ENCODE results near the gene MACROH2A2.
"Not testable (repeated sequence)": the region's sequence is repeated elsewhere in the genome, so short reads cannot be mapped to it uniquely, and the experiment has no call there.

MACROH2A2 gene

DNA sequence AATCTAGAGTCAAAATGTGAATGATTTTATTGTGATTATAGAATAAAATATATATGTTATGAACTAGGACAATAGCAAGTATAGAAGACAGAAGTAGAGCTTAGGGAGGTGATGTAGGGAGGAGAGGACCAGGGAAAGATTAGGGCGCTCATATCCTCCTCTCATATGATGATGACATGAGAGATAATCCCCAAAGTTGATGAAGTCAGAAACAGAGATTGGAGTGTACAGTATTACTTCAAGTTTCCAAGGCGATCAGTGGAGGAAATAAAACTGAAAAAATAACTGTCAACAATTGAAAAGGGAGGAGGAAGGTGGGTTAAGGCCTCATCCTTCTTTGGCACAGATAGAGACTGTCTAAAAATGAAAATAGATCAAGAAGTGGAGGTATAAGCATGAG is 14.9 kb downstream of the MACROH2A2 start:
- DNase-seq, result no peak

DNA sequence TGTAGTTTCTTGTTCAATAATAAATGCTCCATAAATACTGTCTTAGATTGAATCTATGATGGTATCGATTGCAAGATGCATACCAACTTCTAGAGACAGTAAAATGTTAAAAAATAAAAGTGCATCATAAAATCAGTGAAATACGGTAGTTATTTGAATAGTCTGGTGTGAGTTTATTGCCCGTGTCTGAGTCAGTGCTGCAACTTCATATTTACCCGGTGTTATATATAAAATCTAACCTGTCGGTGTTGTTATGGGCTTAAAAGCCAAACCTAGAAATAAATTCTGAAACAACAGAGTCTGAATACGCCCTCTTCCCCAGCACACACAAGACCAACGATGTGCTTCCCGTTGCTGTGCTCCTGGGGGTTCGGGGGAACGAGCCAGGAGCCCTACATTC is 16.3 kb downstream of the MACROH2A2 start:
- no peak for DNase-seq

DNA sequence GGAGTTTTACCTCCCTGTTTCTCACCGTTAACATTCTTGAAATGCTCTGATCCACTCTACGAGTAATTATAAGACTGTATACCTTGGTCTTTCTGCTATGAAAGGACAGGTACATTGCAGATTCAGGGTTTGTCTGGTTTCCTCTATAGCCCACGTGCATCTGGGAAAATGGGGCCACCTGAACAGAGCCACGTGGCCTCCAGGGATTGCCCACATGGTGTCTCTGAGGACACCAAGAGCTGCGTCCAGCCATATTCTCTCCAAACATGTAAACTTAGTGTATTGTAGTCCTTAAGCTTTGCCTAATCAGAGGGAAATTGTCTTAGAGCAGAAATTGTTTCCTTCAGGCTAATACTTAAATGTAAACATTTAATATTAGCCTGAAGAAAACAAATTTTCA is 16.7 kb downstream of the MACROH2A2 start:
- DNase-seq, result no peak

DNA sequence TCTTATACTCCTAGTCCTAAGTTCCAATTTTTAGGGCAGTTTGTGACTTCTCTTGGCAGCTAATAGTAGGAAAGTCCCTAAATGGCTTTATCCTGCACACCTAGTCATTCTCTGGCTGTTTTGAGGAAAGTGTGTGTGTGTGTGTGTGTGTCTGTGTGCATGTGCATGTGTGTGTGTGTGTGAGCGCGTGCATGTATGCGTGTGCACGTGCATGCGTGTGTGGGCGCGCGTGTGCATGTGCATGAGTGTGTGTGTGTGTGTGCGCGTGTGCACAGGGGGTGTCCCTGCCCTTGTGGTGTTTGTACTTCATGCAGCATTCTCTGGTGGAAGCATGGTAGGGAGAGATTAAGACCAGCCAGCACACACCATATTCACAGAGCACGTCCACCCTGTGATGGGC is 18.2 kb downstream of the MACROH2A2 start:
- DNase-seq, result no peak

DNA sequence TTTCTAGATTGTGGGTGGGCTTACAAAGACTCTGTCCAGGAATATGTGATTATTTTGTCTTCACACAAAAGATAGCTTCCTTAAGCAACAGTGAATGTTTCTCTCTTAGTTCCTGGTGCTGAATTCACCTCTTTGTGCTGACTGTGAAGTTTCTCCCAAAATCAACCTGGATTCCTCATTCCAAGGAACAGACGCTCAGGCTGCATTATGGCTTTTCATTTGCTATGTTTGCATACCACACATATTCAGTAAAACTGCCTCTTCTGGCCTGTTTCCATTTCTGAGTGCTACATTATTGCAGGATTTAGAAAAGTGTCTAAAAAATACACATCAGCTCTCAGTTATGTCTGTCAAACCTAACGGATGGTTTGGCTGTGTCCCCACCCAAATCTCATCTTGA is 21.5 kb downstream of the MACROH2A2 start:
- DNase-seq, result peak; percentile 21

DNA sequence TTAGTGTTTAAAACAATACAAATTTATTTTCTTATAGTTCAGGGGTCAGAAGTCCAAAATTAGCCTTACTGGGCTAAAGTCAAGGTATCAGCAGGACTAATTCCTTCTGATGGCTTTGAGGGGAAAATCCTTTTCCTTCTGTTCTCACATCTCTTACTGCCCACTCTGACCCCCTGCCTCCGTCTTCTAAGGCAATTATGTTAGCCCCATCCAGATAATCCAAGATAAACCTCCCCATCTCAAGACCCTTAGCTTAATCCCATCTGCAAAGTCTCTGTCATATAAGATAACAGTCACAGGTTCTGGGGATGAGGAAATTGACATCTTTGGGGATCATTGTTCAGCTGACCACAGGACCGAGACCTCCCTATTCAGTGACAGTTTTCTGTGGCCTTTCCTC is 22.3 kb downstream of the MACROH2A2 start:
- no peak for DNase-seq

DNA sequence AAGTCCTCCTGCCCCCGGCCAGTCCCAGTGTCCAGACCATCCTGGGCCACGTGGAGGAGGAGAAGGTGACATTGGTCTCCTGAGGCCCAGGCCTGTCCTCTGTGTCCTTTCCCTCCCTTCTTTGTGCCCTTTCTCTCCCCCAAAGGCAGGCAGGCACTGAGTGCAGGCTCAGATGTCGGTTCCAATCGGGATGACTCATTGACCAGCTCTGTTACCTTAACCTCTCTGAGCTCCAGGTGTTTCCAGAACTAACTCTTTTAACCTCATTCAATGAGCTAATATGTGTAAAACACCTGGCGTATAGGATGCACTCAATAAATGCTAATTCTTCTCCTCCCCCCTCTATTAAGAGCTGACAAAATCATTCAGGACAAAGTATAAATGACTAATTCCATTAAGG is 25.7 kb downstream of the MACROH2A2 start:
- no peak for DNase-seq

DNA sequence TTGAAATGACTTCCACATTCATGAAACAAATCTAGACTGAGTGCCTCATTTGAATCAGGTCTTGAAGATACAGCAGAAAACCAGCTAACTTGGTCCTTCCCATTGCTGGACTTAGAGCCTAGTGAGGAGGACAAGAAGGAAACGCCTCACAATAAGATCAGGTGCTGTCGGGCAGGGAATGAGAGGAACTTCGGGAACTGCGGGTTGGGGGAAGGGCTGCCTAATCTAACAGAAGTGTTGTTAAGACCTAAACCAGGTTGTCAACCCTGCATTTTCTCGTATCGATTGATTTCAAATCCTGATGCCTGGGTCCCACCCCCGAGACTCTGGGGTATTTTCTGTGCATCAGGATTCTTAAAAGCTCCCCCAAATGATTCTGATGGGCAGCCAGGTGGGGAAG is 26.3 kb downstream of the MACROH2A2 start:
- no peak for DNase-seq

DNA sequence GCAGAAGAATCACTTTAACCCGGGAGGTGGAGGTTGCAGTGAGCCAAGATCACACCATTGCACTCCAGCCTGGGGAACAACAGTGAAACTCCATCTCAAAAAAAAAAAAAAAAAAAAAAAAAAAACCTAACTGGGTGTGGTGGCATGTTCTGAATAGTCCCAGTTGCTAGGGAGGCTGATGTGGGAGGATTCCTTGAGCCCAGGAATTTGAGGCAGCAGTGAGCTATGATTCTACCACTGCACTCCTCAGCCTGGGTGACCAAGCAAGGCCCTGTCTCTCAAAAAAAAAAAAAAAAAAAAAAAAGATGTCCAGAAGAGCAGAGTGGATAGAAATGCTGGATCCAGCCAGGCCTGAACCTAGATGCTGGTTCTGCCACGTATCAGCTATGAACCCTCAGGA is 28.1 kb downstream of the MACROH2A2 start:
- DNase-seq, result peak; percentile 33

DNA sequence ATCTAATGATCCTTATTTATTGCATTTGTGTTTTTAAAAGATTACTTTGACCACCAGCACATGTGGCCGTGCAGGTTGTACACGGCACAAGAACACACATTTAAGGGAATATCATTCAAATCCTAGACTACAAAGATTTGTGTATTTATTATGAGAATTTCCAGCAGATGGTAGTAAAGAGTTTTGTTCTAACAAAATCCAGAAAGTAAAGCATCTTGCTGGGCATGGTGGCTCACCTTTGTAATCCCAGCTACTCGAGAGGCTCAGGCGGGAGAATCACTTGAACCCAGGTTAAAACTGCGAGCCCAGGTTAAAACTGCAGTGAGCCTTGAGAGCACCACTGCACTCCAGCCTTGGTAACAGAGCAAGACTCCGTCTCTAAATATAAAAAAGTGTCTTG is 31.5 kb downstream of the MACROH2A2 start:
- no peak for DNase-seq

DNA sequence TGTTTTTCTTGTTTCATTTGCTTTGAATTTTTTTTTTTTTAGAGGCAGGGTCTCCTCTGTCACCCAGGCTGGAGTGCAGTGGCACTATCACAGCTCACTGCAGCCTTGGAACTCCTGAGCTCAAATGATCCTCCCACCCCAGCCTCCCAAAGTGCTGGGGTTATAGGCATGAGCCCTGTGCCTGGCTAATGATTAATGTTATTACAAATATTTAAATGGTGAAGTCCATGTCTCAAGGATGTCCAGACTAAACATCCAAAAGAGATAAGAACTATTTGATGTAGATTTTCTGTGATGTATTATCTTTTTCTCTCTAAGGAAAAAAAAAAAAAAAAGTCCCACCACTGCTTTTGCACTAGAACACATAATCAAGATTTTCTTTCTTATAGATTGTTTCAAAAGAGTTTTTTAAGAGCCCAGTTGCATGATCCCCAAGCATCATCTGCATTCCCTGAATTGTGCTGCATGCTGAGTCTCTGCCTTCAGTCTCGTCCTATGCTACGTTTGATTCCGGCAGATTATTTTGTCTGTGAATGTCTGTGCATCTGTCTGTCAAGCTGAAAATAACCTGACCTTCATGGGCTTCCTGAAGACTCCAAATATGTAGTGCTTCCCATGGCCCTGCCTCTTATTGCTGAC is 33.4 kb downstream of the MACROH2A2 start:
- DNase-seq, result no peak

DNA sequence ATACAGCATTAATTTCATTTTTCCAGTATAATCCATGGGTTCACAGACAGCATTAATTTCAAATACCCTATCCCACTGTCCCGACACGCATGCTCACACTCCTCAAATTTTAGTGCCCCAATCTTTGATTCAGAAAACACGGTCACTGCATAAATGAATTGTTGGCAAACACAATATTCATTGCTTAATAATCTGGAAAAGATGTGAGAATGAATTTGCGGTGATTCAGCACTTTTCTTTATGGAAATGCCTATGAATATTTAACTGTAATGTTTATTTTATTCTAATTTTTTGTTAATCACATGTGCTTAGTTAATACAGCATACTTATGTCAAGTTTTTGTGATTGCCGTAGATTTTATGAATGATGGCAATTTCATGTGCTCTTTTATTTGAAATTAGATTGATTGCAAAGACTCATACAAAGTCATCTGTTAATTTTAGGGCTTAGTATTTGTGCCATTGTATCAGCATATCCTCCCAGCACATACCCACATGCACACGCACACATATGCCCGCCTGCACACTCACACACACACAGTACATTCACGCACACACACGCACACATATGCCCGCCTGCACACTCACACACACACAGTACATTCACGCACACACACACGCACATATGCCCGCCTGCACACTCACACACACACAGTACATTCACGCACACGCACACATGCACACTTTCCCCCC is 35.1 kb downstream of the MACROH2A2 start:
- DNase-seq, result peak; percentile 3

DNA sequence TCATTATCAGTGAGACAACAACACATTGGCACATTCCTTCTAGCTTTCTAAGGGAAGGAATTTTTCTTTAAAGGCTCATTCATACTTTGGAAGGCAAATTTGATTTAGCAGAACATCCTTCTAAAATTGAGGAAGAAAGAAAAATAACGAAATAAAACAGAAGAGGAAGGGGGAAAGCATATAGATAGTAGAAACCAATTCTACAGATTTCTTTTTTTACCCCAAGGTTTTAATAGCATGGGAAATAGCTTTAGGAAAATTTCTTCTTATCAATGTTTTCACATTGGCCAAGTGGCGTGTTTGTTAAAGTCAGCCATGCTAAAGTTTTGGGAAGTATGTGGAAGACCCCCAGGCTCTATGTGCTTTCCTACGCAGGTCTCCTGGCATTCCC is 35.7 kb downstream of the MACROH2A2 start:
- no peak for DNase-seq

DNA sequence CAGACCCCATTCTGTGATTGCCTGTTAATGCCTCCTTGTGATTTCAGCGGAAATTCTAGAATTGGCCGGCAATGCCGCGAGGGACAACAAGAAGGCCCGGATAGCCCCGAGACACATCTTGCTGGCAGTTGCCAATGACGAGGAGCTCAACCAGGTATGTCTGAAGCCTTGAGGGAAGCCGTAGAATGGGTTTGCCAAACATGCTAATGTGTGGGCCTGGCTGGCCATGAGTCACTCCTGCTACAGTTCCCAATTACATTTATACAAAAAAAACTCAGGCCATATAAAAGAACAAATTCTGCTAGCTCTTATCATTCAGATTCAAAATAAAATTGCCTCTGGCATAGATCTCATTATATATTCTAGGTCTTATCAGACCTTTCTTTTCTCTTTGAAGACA is 37.4 kb downstream of the MACROH2A2 start:
- DNase-seq, result no peak

DNA sequence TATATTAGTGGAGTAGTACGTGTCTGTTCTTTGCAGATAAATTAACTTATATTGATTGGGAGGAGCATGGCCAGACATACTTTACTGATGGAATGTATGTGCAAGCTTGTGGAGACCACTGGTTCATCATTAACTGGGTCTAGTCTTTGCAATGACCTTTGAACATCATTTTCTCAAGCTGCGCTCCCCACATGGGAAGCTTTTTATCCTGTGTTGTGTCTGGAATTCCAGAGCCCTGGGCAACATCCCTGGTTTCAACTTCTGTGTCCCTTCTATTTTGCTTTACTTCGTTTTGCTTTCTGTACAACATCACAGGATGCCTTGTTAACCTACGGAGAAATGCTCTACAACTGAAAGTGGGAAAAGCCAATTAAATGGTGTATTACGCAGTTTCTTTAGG is 38.3 kb downstream of the MACROH2A2 start:
- DNase-seq, result no peak

DNA sequence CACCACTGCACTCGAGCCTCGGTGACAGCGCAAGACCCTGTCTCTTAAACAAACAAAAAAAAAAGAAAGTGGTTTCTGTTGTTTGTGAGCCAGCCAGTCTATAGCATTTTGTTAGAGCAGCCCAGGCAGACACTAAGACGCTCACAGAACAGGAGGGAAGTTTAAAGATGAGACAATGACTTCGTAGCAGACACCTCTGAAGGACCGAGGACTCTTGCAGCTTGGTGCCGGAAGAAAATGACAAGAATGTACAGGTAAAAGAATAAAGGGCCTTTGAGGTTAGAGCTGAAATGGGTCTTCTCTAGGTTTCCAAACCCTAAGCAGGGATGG is 39.7 kb downstream of the MACROH2A2 start:
- no peak for DNase-seq

DNA sequence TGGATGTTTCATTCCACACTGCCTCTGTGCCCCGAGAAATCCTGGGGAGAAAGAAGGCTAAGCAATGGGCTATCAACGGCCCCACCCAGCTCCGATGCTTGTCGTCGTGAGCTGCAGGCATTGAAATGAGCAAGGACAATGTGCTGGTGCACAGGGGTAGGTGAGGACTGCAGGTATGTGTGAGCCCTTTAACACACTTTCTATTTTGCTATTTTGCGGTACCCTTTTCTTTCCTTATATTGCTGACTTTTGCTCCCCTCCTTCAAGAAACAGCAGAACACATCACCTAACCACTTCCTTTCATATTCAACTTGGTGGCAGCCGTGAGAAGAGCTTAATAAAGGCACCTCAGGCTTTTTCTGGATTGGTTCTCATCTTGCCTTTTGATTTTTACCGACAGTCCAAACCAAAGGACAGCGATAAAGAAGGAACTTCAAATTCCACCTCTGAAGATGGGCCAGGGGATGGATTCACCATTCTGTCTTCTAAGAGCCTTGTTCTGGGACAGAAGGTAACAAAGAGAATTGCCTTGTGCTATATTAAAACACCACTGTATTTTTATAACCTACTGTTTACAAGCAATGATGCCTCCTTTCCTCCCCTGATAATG is 40.8 kb downstream of the MACROH2A2 start:
- no peak for DNase-seq

DNA sequence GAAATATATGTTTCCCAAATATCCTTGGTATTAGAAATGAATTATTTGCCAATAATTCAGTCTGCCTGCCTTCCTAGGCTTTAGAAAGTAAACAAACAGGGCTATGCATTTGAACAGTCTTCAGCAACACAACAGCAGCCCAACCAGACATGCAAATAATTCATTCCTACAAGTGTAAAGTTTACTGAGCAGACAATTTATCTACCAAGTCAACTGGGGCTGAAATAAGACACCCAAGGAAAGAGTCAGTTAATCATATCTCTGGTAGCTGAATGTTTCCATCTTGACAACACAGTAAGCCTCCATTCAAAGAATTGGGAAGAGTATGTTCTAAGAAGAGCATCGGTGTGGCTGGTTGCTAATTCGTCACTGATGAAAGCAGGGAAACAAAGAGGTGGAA is 41.6 kb downstream of the MACROH2A2 start:
- DNase-seq, result no peak

DNA sequence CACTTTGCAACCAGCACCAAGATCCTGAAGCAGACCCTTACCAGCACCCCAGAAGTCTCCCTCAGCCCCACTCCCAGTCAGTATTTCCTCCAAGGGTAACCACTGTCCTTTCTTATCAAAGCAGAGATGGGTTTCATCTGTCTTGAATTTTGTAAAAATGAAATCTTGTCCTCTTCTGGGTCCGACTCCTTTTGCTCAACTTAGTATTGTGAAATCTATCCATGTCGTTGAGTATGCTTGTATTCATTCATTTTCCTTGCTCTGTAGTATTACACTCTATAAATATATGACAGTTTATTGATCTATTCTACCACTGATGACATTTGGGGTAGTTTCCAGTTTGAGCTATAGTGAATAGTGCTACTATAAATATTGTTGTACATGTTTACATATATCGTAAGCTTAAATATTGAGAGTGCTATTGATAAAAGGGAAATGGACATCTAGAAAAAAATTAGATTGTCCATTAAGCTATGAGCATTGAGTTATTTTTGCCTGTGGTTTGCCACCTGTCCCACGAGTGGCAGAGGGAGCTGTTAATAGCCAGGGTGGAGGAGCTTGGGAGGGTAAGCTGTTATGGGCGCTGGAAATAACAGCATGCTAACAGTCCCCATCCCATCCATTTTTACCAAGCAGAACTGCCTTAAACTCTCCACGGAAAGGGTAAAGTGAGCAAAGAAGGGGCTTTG is 43.5 kb downstream of the MACROH2A2 start:
- no peak for DNase-seq

DNA sequence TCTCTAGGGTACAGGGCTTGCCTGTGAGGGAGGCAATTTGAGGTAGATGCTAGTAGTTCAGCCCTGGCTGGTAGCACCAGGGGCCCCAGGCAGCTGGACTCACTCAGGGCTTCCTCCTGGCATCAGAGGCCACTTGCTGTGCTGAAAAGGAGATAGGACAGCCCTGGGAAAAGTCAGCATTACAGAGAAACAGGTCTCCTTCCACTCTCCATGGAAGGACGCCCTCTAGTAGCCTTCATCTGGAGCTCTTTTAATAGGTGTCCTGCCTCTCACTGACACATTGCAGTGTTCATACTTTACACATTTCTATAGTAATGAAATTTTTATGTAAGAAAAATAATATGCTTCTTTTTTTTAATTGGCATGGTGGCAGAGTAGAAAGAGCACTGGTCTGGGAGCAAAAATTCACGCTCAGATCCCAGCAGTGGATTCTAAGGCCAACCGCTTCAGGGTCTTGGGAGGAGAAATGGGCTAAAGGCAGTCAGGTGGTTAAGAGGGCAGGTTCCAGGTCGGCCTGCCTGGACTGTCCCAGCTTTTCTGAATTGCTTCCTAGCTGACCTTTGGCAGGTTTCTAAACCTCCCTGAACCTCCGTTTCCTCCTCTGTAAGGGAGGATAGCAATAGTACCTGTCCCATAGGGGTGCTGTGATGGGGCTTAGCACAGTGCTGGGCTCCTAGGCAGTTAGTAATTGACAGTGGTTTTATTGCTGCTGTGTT is 44.2 kb downstream of the MACROH2A2 start:
- DNase-seq, result no peak

DNA sequence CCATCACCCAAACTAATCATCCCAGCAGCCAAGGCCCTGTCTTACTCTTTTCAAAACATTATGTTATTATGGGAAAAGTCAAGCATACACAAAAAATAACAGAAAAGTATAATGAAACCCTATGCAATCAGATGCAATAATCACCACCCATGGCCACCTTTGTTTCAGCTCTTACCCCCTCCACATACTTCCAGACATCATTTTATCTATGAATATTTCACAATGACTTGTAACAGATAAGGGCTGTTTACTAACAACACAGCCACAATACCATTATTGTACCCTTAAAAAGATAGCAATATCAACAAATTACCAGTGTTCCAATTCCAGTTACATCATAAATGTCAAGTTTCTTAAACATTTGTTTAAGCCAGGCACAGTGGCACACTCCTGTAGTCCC is 44.8 kb downstream of the MACROH2A2 start:
- no peak for DNase-seq

DNA sequence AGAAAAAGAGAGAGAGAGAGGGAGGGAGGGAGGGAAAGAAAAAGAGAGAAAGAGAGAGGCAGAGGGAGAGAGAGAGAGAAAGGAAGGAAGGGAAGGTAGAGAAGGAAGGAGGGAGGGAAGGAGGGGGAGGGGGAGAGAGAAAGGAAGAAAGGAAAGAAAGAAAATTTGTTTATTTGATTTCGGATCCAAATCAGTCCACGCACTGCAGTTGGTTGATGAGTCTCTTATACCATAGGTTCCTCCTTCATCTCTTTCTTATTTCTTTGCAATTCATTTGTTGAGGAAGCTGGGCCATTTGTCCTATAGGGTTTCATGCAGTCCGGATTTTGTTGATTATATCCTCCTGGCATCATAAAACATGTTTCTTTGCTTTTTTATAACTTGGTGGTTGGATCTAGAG is 45.6 kb downstream of the MACROH2A2 start:
- DNase-seq, result no peak

DNA sequence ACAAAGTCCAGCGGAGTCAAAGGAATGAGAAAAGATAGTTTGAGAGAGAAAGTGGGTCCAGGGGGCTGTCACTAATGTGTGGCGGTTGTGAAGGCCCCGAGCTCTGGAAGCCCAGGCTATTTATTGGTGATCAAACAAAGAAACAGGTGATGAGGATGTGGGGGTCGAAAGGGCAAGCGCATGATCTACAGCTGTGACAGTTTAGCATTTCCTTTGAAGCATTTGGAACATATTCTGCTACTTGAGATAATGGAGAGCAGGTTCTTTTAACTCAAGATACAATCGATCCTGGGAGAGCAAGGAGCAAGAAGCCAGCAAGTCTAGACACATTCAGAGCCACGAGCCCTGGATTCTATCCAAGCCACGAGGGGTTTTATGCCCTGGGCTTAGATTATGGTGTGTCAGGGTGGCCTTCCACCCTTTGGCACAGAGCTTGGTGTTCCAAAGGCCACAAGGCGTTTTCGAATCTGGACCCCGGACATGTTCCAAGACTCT is 48.5 kb downstream of the MACROH2A2 start:
- not testable (repeated sequence) for DNase-seq
